Calu3 (cell line): ENCODE results near the gene CNNM1. TPM values are rescaled to one million over a fixed set of nuclear protein-coding genes. Genes with fewer than 3 reads are reported as not detected.
A peak's percentile ranks its signal among the peaks of the same experiment; 100 is the strongest.

Experiments used
- BruUV-seq: library from RNA; stranded (reverse); fragments of 400-500 nt; replicated peaks from 2 replicates; lab custom pipeline; 2021; lab: Mats Ljungman, UMichigan
- CTCF ChIA-PET: fragments of 300-600 bp; sonication (Branson Sonifier 250); formaldehyde crosslinking; loops from one replicate; lab custom pipeline; 2022; ENCODE audit warnings: antibody characterized with exemption; lab: Charles Lee
- DNase-seq: peaks from one replicate; pipeline ENCODE4 v3.0.0; 2022
- H3K27ac Mint-ChIP-seq: one replicate; pipeline ENCODE4 v1.8.0; 2022; ENCODE audit warnings: mixed read lengths; ENCODE audit not compliant: unreplicated experiment
- H3K27me3 Mint-ChIP-seq: one replicate; pipeline ENCODE4 v1.8.0; 2022; ENCODE audit warnings: mixed read lengths; ENCODE audit not compliant: unreplicated experiment
- H3K36me3 Mint-ChIP-seq: one replicate; pipeline ENCODE4 v1.8.0; 2022; ENCODE audit warnings: mild to moderate bottlenecking, moderate library complexity, mixed read lengths; ENCODE audit not compliant: insufficient read depth, unreplicated experiment
- H3K4me1 Mint-ChIP-seq: one replicate; pipeline ENCODE4 v1.8.0; 2022; ENCODE audit warnings: mild to moderate bottlenecking, low read depth, mixed read lengths; ENCODE audit not compliant: unreplicated experiment
- H3K4me3 Mint-ChIP-seq: one replicate; pipeline ENCODE4 v1.8.0; 2022; ENCODE audit warnings: mild to moderate bottlenecking, low read depth, moderate library complexity, mixed read lengths; ENCODE audit not compliant: unreplicated experiment
- H3K9me3 Mint-ChIP-seq: one replicate; pipeline ENCODE4 v1.8.0; 2022; ENCODE audit warnings: low read depth, mixed read lengths; ENCODE audit not compliant: unreplicated experiment
- intact Hi-C: fragments of 100-400 bp; cut with micrococcal nuclease; formaldehyde crosslinking; loops from one replicate; pipeline ENCODE4 v1.10.0; 2022; ENCODE audit not compliant: unreplicated experiment
- total RNA-seq: library from RNA; stranded (reverse); gene quantifications from 2 replicates; pipeline ENCODE4 v1.2.3, GENCODE V29; 2022
- TF ChIP-seq, protein P1 (sequence below): fragments of 200-600 bp; IDR thresholded peaks from one replicate; pipeline ENCODE4 v1.8.0; 2022; ENCODE audit warnings: antibody characterized with exemption; ENCODE audit not compliant: unreplicated experiment

CNNM1 gene
- total RNA-seq, 1 experiment from 2014 or later = 5.8 TPM

DNA sequence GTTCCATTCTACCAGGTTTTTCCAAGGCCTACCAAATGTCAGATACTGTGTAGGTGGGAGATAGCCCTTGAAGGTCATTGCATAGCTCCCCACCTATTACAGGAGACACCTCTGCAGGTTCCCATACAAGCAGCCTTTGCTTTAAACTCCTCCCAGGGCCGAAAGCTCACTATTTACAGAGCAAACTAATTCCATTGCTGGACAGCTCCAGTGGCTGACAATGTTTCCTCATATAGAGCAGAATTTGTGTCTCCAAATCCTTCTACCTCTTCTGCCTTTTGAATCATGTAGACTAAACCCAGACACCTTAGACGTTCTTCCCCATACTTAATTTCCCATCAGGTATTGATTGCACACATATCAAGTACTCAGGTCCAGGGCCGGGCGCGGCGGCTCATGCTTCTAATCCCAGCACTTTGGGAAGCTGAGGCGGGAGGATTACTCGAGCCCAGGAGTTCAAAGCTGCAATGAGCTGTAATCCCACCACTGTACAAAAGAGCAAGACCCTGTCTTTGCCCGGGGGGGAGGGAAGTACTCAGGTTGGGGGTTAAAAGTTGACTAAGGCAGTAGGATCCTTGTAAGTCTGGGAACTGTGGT is 2.1 kb downstream of the CNNM1 start:
- CTCF ChIA-PET = interaction anchor here (0.5 to 0.7 kb wide), 2 partner anchors 292 to 1482 kb away, joined by 3 read pairs; partner anchors contain the start of gene GOLGA7B
- no peaks in the 10 kb centered on the region for H3K9me3 Mint-ChIP-seq
- no peak overlapping the region for H3K27ac Mint-ChIP-seq
- H3K4me3 Mint-ChIP-seq = peak overlapping the region; percentile 46
- H3K36me3 Mint-ChIP-seq = peaks cover 25% of the 10 kb centered on the region
- intact Hi-C loops = no loop called here
- no peak for DNase-seq
- no TSS peak for BruUV-seq
- no peaks in the 10 kb centered on the region for H3K27me3 Mint-ChIP-seq
- TF ChIP-seq, protein P1, sequence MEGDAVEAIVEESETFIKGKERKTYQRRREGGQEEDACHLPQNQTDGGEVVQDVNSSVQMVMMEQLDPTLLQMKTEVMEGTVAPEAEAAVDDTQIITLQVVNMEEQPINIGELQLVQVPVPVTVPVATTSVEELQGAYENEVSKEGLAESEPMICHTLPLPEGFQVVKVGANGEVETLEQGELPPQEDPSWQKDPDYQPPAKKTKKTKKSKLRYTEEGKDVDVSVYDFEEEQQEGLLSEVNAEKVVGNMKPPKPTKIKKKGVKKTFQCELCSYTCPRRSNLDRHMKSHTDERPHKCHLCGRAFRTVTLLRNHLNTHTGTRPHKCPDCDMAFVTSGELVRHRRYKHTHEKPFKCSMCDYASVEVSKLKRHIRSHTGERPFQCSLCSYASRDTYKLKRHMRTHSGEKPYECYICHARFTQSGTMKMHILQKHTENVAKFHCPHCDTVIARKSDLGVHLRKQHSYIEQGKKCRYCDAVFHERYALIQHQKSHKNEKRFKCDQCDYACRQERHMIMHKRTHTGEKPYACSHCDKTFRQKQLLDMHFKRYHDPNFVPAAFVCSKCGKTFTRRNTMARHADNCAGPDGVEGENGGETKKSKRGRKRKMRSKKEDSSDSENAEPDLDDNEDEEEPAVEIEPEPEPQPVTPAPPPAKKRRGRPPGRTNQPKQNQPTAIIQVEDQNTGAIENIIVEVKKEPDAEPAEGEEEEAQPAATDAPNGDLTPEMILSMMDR = no peak
- H3K4me1 Mint-ChIP-seq = peaks cover 14% of the 10 kb centered on the region

DNA sequence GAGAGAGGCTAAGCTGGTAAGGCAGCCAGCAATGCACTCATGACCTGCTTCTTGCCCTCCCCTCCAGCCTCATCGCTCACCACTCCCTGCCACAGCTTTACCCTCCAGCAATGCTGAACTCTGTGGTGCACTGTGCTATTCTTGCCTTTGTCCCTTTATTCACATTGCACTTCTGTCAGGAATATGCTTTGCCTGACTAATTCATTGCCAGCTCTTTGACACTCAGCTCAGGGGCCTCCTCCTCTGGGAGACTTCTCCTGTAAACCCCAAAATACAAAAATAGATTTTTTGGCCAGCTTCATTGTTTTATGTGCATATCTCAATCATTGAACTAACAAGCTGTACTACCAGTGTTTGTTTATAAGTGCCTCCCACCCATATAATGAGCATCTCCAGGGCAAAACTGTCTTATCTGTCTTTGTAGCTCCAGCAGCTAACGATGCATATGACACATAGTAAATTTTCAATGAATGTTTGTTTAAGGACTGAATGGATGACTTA is 8.2 kb downstream of the CNNM1 start:
- CTCF ChIA-PET = interaction anchor here (0.6 to 0.9 kb wide), 2 partner anchors 12 to 32 kb away, joined by 3 read pairs; no protein-coding TSS in a partner anchor
- H3K27ac Mint-ChIP-seq = peak overlapping the region; percentile 25
- H3K36me3 Mint-ChIP-seq = no peaks in the 10 kb centered on the region
- H3K4me1 Mint-ChIP-seq = peaks cover 23% of the 10 kb centered on the region
- TF ChIP-seq, protein P1 = no peak
- intact Hi-C loops = no loop called here
- peak; percentile 26 for DNase-seq
- no peaks in the 10 kb centered on the region for H3K9me3 Mint-ChIP-seq
- H3K4me3 Mint-ChIP-seq = peak overlapping the region; percentile 27
- BruUV-seq = no TSS peak
- no peaks in the 10 kb centered on the region for H3K27me3 Mint-ChIP-seq

DNA sequence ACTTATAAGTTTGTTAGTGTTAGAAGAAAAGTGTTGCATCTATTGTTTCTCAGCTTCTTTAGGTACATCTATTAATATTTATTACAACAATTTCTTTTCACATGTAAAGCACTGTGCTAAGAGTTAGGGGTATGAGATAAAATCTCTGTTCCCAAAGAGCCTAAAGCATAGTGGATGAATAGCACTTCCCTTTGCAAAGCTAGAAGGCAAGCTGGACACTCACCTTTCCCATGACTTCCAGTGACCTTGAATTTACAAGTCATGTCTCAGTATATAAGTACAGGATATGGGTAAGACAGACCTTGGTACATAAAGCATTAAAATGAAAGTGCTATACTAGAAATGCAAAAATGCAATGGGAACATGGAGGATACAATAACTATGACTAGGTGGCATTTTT is 8.7 kb downstream of the CNNM1 start:
- no peaks in the 10 kb centered on the region for H3K27me3 Mint-ChIP-seq
- no peak for DNase-seq
- intact Hi-C loops = no loop called here
- H3K4me1 Mint-ChIP-seq = peaks cover 23% of the 10 kb centered on the region
- no peak overlapping the region for H3K27ac Mint-ChIP-seq
- CTCF ChIA-PET = interaction anchor here (0.9 kb wide), 1 partner anchor 12 kb away, joined by 3 read pairs; no protein-coding TSS in a partner anchor
- H3K9me3 Mint-ChIP-seq = no peaks in the 10 kb centered on the region
- BruUV-seq = no TSS peak
- TF ChIP-seq, protein P1 = no peak
- no peaks in the 10 kb centered on the region for H3K36me3 Mint-ChIP-seq
- no peak overlapping the region for H3K4me3 Mint-ChIP-seq

DNA sequence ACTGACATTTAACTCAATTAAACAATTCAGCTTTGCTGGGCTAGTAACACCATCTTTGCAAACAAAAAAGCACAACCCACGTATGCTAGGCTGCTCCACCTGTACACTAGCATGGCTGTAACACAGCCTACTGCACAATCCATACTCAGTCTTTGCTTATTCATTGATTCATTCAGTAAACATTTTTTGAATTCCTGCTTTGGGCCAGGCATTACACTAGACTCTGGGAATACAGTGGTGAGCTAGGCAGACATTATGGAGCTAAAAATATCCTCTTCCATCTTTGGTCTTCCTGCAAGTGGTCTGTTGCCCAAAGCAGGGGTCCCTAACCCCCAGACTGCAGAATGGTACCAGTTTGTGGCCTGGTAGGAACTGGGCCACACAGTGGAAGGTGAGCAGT is 9.9 kb downstream of the CNNM1 start:
- Mint-ChIP-seq H3K4me1 (peaks cover 23% of the 10 kb centered on the region), H3K4me3 (no peak overlapping the region), H3K27me3 (no peaks in the 10 kb centered on the region), H3K27ac (no peak overlapping the region), H3K9me3 (no peaks in the 10 kb centered on the region), H3K36me3 (no peaks in the 10 kb centered on the region)
- TF ChIP-seq, protein P1 = no peak
- intact Hi-C loops = no loop called here
- DNase-seq = no peak
- BruUV-seq = no TSS peak
- CTCF ChIA-PET = interaction anchor here (0.7 to 1.0 kb wide), 2 partner anchors 10 to 92 kb away, joined by 3 read pairs; partner anchors contain the start of gene CNNM1
